ENCODE measurements around the gene KRTAP12-3. TPM values are rescaled to one million over a fixed set of nuclear protein-coding genes. Genes with fewer than 3 reads are reported as not detected.

KRTAP12-3 gene
- polyA plus RNA-seq, 1 experiment: not detected

DNA sequence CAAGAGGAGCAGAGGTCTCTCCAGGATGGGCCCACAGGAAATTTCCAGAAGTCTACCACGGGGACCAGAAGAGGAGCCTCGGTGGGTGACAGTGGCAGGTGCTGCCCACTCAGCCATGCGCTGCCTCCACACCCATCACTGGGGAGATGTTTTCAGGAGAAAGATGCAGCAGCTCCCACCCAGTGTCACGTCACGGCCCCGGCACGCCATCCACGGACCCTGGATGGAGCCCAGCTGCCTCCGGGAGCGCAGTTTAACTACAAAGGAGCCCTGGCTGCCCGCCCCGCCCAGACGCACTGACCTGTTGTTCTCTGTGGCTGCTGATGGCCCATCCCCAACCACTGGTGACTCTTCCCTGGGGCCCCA lies 46.9 kb downstream of the KRTAP12-3 start:
- H3K27ac ChIP-seq (ENCODE audit: low read depth, low read length): no peak overlapping the region
- CTCF ChIA-PET: no interaction called here
- peaks cover 65% of the 10 kb centered on the region for H3K27me3 ChIP-seq (ENCODE audit: control insufficient read depth, insufficient read depth, low read length)
- no peak overlapping the region for H3K4me3 ChIP-seq (ENCODE audit: low read depth, low read length)
- no peaks in the 10 kb centered on the region; the same call in 1 of the 2 replicates for H3K9me3 ChIP-seq (ENCODE audit: control insufficient read depth, insufficient read depth, low read length)
- POLR2A ChIA-PET: no interaction called here
- DNase-seq (ENCODE audit: low read depth, low spot score): no peak
- TF ChIP-seq, protein P1, sequence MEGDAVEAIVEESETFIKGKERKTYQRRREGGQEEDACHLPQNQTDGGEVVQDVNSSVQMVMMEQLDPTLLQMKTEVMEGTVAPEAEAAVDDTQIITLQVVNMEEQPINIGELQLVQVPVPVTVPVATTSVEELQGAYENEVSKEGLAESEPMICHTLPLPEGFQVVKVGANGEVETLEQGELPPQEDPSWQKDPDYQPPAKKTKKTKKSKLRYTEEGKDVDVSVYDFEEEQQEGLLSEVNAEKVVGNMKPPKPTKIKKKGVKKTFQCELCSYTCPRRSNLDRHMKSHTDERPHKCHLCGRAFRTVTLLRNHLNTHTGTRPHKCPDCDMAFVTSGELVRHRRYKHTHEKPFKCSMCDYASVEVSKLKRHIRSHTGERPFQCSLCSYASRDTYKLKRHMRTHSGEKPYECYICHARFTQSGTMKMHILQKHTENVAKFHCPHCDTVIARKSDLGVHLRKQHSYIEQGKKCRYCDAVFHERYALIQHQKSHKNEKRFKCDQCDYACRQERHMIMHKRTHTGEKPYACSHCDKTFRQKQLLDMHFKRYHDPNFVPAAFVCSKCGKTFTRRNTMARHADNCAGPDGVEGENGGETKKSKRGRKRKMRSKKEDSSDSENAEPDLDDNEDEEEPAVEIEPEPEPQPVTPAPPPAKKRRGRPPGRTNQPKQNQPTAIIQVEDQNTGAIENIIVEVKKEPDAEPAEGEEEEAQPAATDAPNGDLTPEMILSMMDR (IDR thresholded peaks at IDR 0.05; ENCODE audit: low read depth, low read length): no peak

DNA sequence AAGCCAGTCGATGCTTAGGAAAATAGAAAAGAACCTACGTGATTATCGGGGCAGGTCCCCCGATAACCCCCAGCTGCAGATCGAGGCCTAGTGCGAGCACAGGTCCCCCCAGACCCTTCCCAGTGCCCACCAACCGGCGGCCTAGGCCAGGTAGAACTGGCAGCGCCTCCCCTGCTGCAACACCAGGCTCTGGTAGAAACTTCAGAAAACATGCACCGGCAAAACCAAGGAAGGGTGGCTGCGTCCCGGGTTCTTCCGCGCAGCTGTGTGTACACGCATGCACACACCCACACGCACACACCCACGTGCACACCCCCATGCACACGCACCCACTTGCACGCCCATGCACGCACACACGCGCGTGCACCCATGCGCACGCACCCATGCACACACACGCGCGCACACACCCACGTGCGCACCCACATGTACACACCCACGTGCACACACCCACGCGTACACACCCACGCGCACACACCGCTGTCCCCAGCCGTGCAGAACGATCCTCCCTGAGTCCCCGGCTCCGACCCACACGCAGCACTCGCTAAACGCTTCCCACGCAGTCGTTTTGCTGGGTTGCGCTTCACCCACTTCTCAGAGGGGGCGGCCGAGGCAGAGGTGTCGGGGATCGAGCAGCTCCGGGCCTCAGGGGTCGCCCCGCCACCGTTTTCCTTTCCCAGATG lies 48.4 kb downstream of the KRTAP12-3 start:
- POLR2A ChIA-PET: no interaction called here
- H3K27me3 ChIP-seq (ENCODE audit: control insufficient read depth, insufficient read depth, low read length): peaks cover 75% of the 10 kb centered on the region

DNA sequence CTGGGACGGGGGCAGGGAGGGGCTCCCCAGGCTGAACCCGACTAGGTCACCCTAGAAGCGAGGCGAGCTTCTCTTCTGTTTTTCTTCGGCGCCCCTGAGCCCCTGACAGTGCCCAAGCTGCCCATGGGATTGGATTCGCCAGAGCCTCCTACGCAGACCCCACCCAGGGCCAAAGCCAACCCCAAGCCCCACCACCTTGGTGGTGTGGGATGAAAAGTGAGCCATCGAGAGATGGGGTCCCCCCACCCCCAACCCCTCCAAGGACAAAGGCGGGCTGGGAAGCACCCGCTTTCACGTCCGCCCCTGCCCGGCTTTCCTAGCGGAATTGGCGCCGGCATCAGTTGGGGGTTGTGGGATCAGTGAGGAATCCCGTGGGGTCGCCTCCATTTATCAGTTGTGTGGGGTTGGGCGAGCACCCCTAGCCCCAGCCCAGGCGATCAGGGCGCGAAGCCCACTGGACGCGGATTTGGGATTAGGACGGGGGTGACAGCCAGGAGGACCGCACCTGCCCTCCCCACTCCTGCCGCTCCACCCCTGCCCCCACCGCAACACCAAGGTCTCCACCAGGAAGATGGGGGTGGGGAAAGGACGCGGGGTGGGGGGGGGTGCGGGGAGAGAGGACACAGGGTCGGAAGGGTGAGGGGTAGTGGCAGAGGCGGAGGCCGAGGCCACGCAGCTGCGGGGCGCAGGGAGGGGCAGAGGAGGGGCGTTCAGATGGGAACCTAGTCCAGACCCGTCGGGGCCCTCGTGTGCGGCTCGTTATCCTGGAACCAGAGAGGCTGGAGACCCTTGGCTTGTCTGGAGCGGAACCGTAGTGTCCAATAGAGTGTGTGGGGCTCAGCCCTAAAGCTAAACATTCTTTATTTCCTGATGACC lies 49.2 kb downstream of the KRTAP12-3 start:
- ChIA-PET POLR2A (no interaction called here), CTCF (no interaction called here)
- Histone ChIP-seq H3K9me3 (ENCODE audit: control insufficient read depth, insufficient read depth, low read length) (no peaks in the 10 kb centered on the region; the same call in 1 of the 2 replicates), H3K27me3 (ENCODE audit: control insufficient read depth, insufficient read depth, low read length) (peaks cover 80% of the 10 kb centered on the region), H3K27ac (ENCODE audit: low read depth, low read length) (no peak overlapping the region), H3K4me3 (ENCODE audit: low read depth, low read length) (no peak overlapping the region)
- TF ChIP-seq, protein P1 (IDR thresholded peaks at IDR 0.05; ENCODE audit: low read depth, low read length): no peak
- DNase-seq (ENCODE audit: low read depth, low spot score): no peak

More for the DNA sequence above, 48.4 kb downstream of the KRTAP12-3 start:
- Histone ChIP-seq H3K9me3 (ENCODE audit: control insufficient read depth, insufficient read depth, low read length) (no peaks in the 10 kb centered on the region; the same call in 1 of the 2 replicates), H3K4me3 (ENCODE audit: low read depth, low read length) (no peak overlapping the region), H3K27ac (ENCODE audit: low read depth, low read length) (no peak overlapping the region)
- CTCF ChIA-PET: no interaction called here
- DNase-seq (ENCODE audit: low read depth, low spot score): no peak
- TF ChIP-seq, protein P1 (IDR thresholded peaks at IDR 0.05; ENCODE audit: low read depth, low read length): no peak

Small RNA genes within 50 kb of the gene (small RNA-seq; reads per million reads assigned to genes)
- not detected for gene KRTAP12-6P (ENCODE audit: insufficient read length, low read depth)

Other genes starting within 250 kb of the KRTAP12-3 start
- gene LRRC3, start 202.4 kb upstream of the KRTAP12-3 start, polyA plus RNA-seq (2011; rRNA removed): 0.10 and 0.14 TPM in 2 replicates
- not detected in 2 replicates for gene KRTAP10-1, start 117.7 kb upstream of the KRTAP12-3 start, polyA plus RNA-seq (2011; rRNA removed)
- not detected in 2 replicates for gene KRTAP10-2, start 106.4 kb upstream of the KRTAP12-3 start, polyA plus RNA-seq (2011; rRNA removed)
- not detected in 2 replicates for gene KRTAP10-3, start 99.1 kb upstream of the KRTAP12-3 start, polyA plus RNA-seq (2011; rRNA removed)
- not detected in 2 replicates for gene KRTAP10-4, start 84.2 kb upstream of the KRTAP12-3 start, polyA plus RNA-seq (2011; rRNA removed)
- not detected in 2 replicates for gene KRTAP10-5, start 77.3 kb upstream of the KRTAP12-3 start, polyA plus RNA-seq (2011; rRNA removed)
- gene KRTAP10-6, start 65.4 kb upstream of the KRTAP12-3 start, polyA plus RNA-seq (2011; rRNA removed): not detected in 2 replicates
- gene KRTAP10-7, start 57.3 kb upstream of the KRTAP12-3 start, polyA plus RNA-seq (2011; rRNA removed): not detected in 2 replicates
- gene KRTAP10-8, start 45.9 kb upstream of the KRTAP12-3 start, polyA plus RNA-seq (2011; rRNA removed): not detected in 2 replicates
- gene KRTAP10-9, start 30.8 kb upstream of the KRTAP12-3 start, polyA plus RNA-seq (2011; rRNA removed): not detected in 2 replicates
- not detected in 2 replicates for gene KRTAP10-10, start 20.6 kb upstream of the KRTAP12-3 start, polyA plus RNA-seq (2011; rRNA removed)
- gene KRTAP10-11, start 11.5 kb upstream of the KRTAP12-3 start, polyA plus RNA-seq (2011; rRNA removed): not detected in 2 replicates
- gene KRTAP12-4, start 3.3 kb upstream of the KRTAP12-3 start, polyA plus RNA-seq (2011; rRNA removed): not detected in 2 replicates
- not detected in 2 replicates for gene KRTAP12-2, start 9.0 kb downstream of the KRTAP12-3 start, polyA plus RNA-seq (2011; rRNA removed)
- gene KRTAP12-1, start 24.2 kb downstream of the KRTAP12-3 start, polyA plus RNA-seq (2011; rRNA removed): not detected in 2 replicates
- gene KRTAP10-12, start 39.2 kb downstream of the KRTAP12-3 start, polyA plus RNA-seq (2011; rRNA removed): not detected in 2 replicates
- gene TSPEAR, start 53.6 kb downstream of the KRTAP12-3 start, polyA plus RNA-seq (2011; rRNA removed): not detected in 2 replicates
- 60.9 and 62.2 TPM in 2 replicates for gene UBE2G2, start 143.9 kb downstream of the KRTAP12-3 start, polyA plus RNA-seq (2011; rRNA removed)
- 113 and 134 TPM in 2 replicates for gene SUMO3, start 160.1 kb downstream of the KRTAP12-3 start, polyA plus RNA-seq (2011; rRNA removed)
- 240 and 249 TPM in 2 replicates for gene PTTG1IP, start 215.8 kb downstream of the KRTAP12-3 start, polyA plus RNA-seq (2011; rRNA removed)